Activated CD4-positive, alpha-beta memory T cell treated with anti-CD3 and anti-CD28 coated beads, Interleukin-2, amount 10 ng/mL, durations not matched to agents 7 days and 5 days (primary cell): ENCODE measurements around the gene SAA2. TPM values are rescaled to one million over a fixed set of nuclear protein-coding genes. Genes with fewer than 3 reads are reported as not detected.
"Not testable (repeated sequence)": the region's sequence is repeated elsewhere in the genome, so short reads cannot be mapped to it uniquely, and the experiment has no call there.

ENCODE experiments used
- CTCF ChIA-PET: fragments of 350-600 bp; sonication (Branson Sonifier 250); formaldehyde crosslinking; loops from one replicate; lab custom pipeline; 2021; ENCODE audit warnings: antibody characterized with exemption, inconsistent platforms; lab: Charles Lee
- POLR2A ChIA-PET: fragments of 350-600 bp; sonication (Branson Sonifier 250); formaldehyde crosslinking; loops from one replicate; lab custom pipeline; 2021; ENCODE audit warnings: antibody characterized with exemption; lab: Charles Lee
- DNase-seq: peaks from one replicate; pipeline ENCODE4 v3.0.0-alpha.2; 2020
- H3K27ac Mint-ChIP-seq: one replicate; pipeline ENCODE4 v1.8.0; 2021; ENCODE audit warnings: mild to moderate bottlenecking, mixed read lengths
- H3K27me3 Mint-ChIP-seq: one replicate; pipeline ENCODE4 v1.8.0; 2021; ENCODE audit warnings: mixed read lengths
- H3K36me3 Mint-ChIP-seq: one replicate; pipeline ENCODE4 v1.8.0; 2021; ENCODE audit warnings: low read depth, mixed read lengths
- H3K4me1 Mint-ChIP-seq: one replicate; pipeline ENCODE4 v1.8.0; 2021; ENCODE audit warnings: mixed read lengths
- H3K4me3 Mint-ChIP-seq: one replicate; pipeline ENCODE4 v1.8.0; 2021; ENCODE audit warnings: mild to moderate bottlenecking, mixed read lengths
- H3K9me3 Mint-ChIP-seq: one replicate; pipeline ENCODE4 v1.8.0; 2021; ENCODE audit warnings: mixed read lengths
- total RNA-seq, 2 experiments: library from RNA; stranded (reverse); gene quantifications; one replicate each; pipeline ENCODE4 v1.2.3, GENCODE V29; 2021

Gene SAA2
- total RNA-seq, result under 1 TPM in 1 of 2 experiments, not detected in 1; 0.28 TPM

- POLR2A ChIA-PET, result interaction anchor here (2.3 kb wide), 1 partner anchor 73 kb away, joined by 5 read pairs; the partner anchor contains the start of gene HPS5
These were observed at the start of gene SAA2 for GRCh38 chr11:18248561-18248960. Gene SAA2, minus strand, starts transcription at chr11:18248668. Its CDS starts 657 bp downstream, at chr11:18248011.

DNA sequence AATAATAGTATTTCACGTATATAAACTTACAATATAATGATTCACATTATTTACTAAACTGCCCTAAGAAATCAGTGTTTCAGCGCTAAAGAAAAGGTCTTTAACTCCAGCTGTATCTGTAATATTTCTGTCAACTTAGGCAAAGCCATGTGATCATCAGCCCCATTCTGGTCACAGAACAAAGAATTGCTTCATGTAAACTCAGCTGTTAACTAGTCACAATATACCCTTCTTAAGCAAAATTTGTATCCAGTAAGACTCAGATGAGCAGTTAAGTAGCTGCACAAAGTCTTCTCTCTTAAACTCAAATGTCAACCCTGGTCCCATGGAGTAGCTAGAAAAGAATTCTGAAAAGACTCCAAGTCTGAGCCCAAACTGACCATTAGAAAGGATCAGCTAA, 46.8 kb upstream of the SAA2 start:
- H3K4me1 Mint-ChIP-seq, result peaks cover 20% of the 10 kb centered on the region

More at GRCh38 chr11:18248561-18248960, at the start of gene SAA2:
- H3K4me3 Mint-ChIP-seq, result no peak within 1 kb of the TSS
- H3K27me3 Mint-ChIP-seq, result no peaks in the 10 kb centered on the region
- no peak for DNase-seq
- H3K36me3 Mint-ChIP-seq, result no peaks in the 10 kb centered on the region
- H3K9me3 Mint-ChIP-seq, result no peaks in the 10 kb centered on the region
- CTCF ChIA-PET, result no interaction called here
- H3K27ac Mint-ChIP-seq, result peak within 1 kb of the TSS; percentile 12
- peaks cover 41% of the 10 kb centered on the region for H3K4me1 Mint-ChIP-seq

GRCh38 chr11:18294862-18295261, 46.4 kb upstream of the SAA2 start:
- Mint-ChIP-seq H3K4me1 (peaks cover 20% of the 10 kb centered on the region), H3K27ac (no peak overlapping the region), H3K9me3 (no peaks in the 10 kb centered on the region), H3K4me3 (no peak overlapping the region), H3K36me3 (peaks cover 74% of the 10 kb centered on the region), H3K27me3 (no peaks in the 10 kb centered on the region)
- ChIA-PET POLR2A (interaction anchor here (1.1 to 1.3 kb wide), 2 partner anchors 26 to 51 kb away, joined by 3 to 7 read pairs; no protein-coding TSS in a partner anchor), CTCF (interaction anchor here (0.9 to 2.7 kb wide), 5 partner anchors 12 to 51 kb away, joined by 3 to 13 read pairs (median 5); partner anchors contain the start of genes GTF2H1 and HPS5)
- no peak for DNase-seq

More for the DNA sequence above, 46.8 kb upstream of the SAA2 start:
- ChIA-PET CTCF (interaction anchor here (0.9 to 2.7 kb wide), 6 partner anchors 12 to 180 kb away, joined by 3 to 13 read pairs (median 4); partner anchors contain the start of genes GTF2H1 and HPS5), POLR2A (interaction anchor here (1.1 to 1.3 kb wide), 2 partner anchors 26 to 52 kb away, joined by 3 to 7 read pairs; no protein-coding TSS in a partner anchor)
- H3K27ac Mint-ChIP-seq, result no peak overlapping the region
- H3K9me3 Mint-ChIP-seq, result no peaks in the 10 kb centered on the region
- no peaks in the 10 kb centered on the region for H3K27me3 Mint-ChIP-seq
- peaks cover 70% of the 10 kb centered on the region for H3K36me3 Mint-ChIP-seq
- DNase-seq, result no peak
- no peak overlapping the region for H3K4me3 Mint-ChIP-seq

DNA sequence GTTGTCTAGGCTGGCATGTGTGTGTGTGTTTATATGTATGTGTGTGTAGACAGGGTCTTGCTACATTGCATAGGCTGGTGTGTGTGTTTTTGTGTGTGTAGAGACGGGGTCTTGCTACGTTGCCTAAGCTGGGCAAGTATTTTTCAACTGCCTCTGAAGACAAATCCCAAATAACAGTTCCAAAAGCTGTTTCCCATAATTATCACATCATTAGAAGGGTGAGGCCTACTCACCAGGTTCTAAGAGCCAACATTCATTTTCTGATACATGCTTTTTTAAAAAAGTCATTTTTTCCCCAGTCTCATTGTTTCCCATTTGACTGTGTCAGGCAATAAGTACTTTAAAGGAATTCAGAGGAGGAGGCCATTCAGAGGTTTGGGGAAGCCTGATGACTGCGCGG, 40.4 kb upstream of the SAA2 start:
- no peak overlapping the region for H3K27ac Mint-ChIP-seq
- H3K4me3 Mint-ChIP-seq, result no peak overlapping the region
- no peaks in the 10 kb centered on the region for H3K4me1 Mint-ChIP-seq
- POLR2A ChIA-PET, result no interaction called here
- peaks cover 66% of the 10 kb centered on the region for H3K36me3 Mint-ChIP-seq
- H3K9me3 Mint-ChIP-seq, result no peaks in the 10 kb centered on the region
- CTCF ChIA-PET, result interaction anchor here (0.8 to 1.4 kb wide), 3 partner anchors 28 to 184 kb away, joined by 3 to 4 read pairs (median 3); no protein-coding TSS in a partner anchor
- no peaks in the 10 kb centered on the region for H3K27me3 Mint-ChIP-seq
- DNase-seq, result no peak

GRCh38 chr11:18285841-18286240, 37.4 kb upstream of the SAA2 start:
- peaks cover 66% of the 10 kb centered on the region for H3K36me3 Mint-ChIP-seq
- POLR2A ChIA-PET, result interaction anchor here (2.4 kb wide), 1 partner anchor 36 kb away, joined by 8 read pairs; the partner anchor contains the start of genes GTF2H1 and HPS5
- CTCF ChIA-PET, result interaction anchor here (1.4 kb wide), 1 partner anchor 42 kb away, joined by 4 read pairs; no protein-coding TSS in a partner anchor
- DNase-seq, result no peak
- no peak overlapping the region for H3K27ac Mint-ChIP-seq
- no peaks in the 10 kb centered on the region for H3K27me3 Mint-ChIP-seq
- H3K4me3 Mint-ChIP-seq, result no peak overlapping the region
- H3K4me1 Mint-ChIP-seq, result peaks cover 12% of the 10 kb centered on the region
- H3K9me3 Mint-ChIP-seq, result no peaks in the 10 kb centered on the region

GRCh38 chr11:18282626-18283025, 34.2 kb upstream of the SAA2 start:
- Mint-ChIP-seq H3K4me3 (no peak overlapping the region), H3K36me3 (peaks cover 70% of the 10 kb centered on the region), H3K4me1 (peaks cover 30% of the 10 kb centered on the region), H3K27ac (no peak overlapping the region), H3K27me3 (no peaks in the 10 kb centered on the region), H3K9me3 (no peaks in the 10 kb centered on the region)
- ChIA-PET POLR2A (interaction anchor here (1.5 kb wide), 1 partner anchor 38 kb away, joined by 4 read pairs; no protein-coding TSS in a partner anchor), CTCF (interaction anchor here (1.0 to 1.3 kb wide), 2 partner anchors 13 to 39 kb away, joined by 3 to 4 read pairs; no protein-coding TSS in a partner anchor)
- no peak for DNase-seq

- CTCF ChIA-PET, result interaction anchor here (0.6 to 2.0 kb wide), 3 partner anchors 15 to 390 kb away, joined by 3 to 9 read pairs (median 3); no protein-coding TSS in a partner anchor
- H3K27ac Mint-ChIP-seq, result peak overlapping the region; percentile 72
- H3K4me1 Mint-ChIP-seq, result peaks cover 30% of the 10 kb centered on the region
- peak overlapping the region; percentile 59 for H3K4me3 Mint-ChIP-seq
- no peaks in the 10 kb centered on the region for H3K27me3 Mint-ChIP-seq
- no peak for DNase-seq
- POLR2A ChIA-PET, result interaction anchor here (0.6 to 1.0 kb wide), 2 partner anchors 9 to 1098 kb away, joined by 3 read pairs; no protein-coding TSS in a partner anchor
- peaks cover 57% of the 10 kb centered on the region for H3K36me3 Mint-ChIP-seq
- H3K9me3 Mint-ChIP-seq, result no peaks in the 10 kb centered on the region
These were observed 32.1 kb upstream of the SAA2 start for GRCh38 chr11:18280438-18281045.

GRCh38 chr11:18277565-18278271, 29.2 kb upstream of the SAA2 start:
- Mint-ChIP-seq H3K4me1 (peaks cover 30% of the 10 kb centered on the region), H3K4me3 (no peak overlapping the region), H3K27ac (no peak overlapping the region), H3K9me3 (no peaks in the 10 kb centered on the region), H3K36me3 (peaks cover 45% of the 10 kb centered on the region), H3K27me3 (no peaks in the 10 kb centered on the region)
- CTCF ChIA-PET, result interaction anchor here (0.9 to 1.5 kb wide), 2 partner anchors 14 to 34 kb away, joined by 3 to 6 read pairs; no protein-coding TSS in a partner anchor
- POLR2A ChIA-PET, result interaction anchor here (0.9 to 1.2 kb wide), 3 partner anchors 9 to 117 kb away, joined by 3 read pairs; no protein-coding TSS in a partner anchor
- no peak for DNase-seq

GRCh38 chr11:18271206-18271605, 22.7 kb upstream of the SAA2 start:
- DNase-seq, result no peak
- ChIA-PET CTCF (no interaction called here), POLR2A (no interaction called here)
- H3K27me3 Mint-ChIP-seq, result no peaks in the 10 kb centered on the region
- peaks cover 9% of the 10 kb centered on the region for H3K4me1 Mint-ChIP-seq
- no peak overlapping the region for H3K4me3 Mint-ChIP-seq
- peaks cover 4% of the 10 kb centered on the region for H3K36me3 Mint-ChIP-seq
- no peaks in the 10 kb centered on the region for H3K9me3 Mint-ChIP-seq
- H3K27ac Mint-ChIP-seq, result no peak overlapping the region

- no peaks in the 10 kb centered on the region for H3K27me3 Mint-ChIP-seq
- no peak for DNase-seq
- H3K9me3 Mint-ChIP-seq, result no peaks in the 10 kb centered on the region
- H3K27ac Mint-ChIP-seq, result no peak overlapping the region
- H3K36me3 Mint-ChIP-seq, result peaks cover 1% of the 10 kb centered on the region
- H3K4me1 Mint-ChIP-seq, result peaks cover 15% of the 10 kb centered on the region
- POLR2A ChIA-PET, result interaction anchor here (0.6 kb wide), 1 partner anchor 137 kb away, joined by 3 read pairs; no protein-coding TSS in a partner anchor
- CTCF ChIA-PET, result interaction anchor here (0.6 to 1.2 kb wide), 2 partner anchors 26 to 31 kb away, joined by 3 to 4 read pairs; no protein-coding TSS in a partner anchor
- no peak overlapping the region for H3K4me3 Mint-ChIP-seq
These were observed 21.6 kb upstream of the SAA2 start for GRCh38 chr11:18270102-18270501.

- DNase-seq, H3K36me3 Mint-ChIP-seq, H3K4me3 Mint-ChIP-seq, H3K9me3 Mint-ChIP-seq, H3K27ac Mint-ChIP-seq, H3K27me3 Mint-ChIP-seq, CTCF ChIA-PET: not testable (repeated sequence)
- POLR2A ChIA-PET, result interaction anchor here (0.7 kb wide), 1 partner anchor 8 kb away, joined by 3 read pairs; no protein-coding TSS in a partner anchor
- peaks cover 22% of the 10 kb centered on the region for H3K4me1 Mint-ChIP-seq
These were observed 20.8 kb upstream of the SAA2 start for GRCh38 chr11:18269252-18269651.

- Mint-ChIP-seq H3K27ac (peak overlapping the region; percentile 63), H3K4me3 (peak overlapping the region; percentile 29), H3K4me1 (peaks cover 28% of the 10 kb centered on the region)
- H3K9me3 Mint-ChIP-seq, H3K36me3 Mint-ChIP-seq, POLR2A ChIA-PET, DNase-seq, H3K27me3 Mint-ChIP-seq, CTCF ChIA-PET: not testable (repeated sequence)
These were observed 19.1 kb upstream of the SAA2 start for GRCh38 chr11:18267335-18268133.
